H1 (cell line): ENCODE results near the gene LRPAP1. TPM values are rescaled to one million over a fixed set of nuclear protein-coding genes. Genes with fewer than 3 reads are reported as not detected.

Experiments
- CTCF ChIA-PET: fragments of 300-600 bp; sonication (Branson Sonifier 250); formaldehyde crosslinking; loops from one replicate; lab custom pipeline; 2021; ENCODE audit not compliant: partially characterized antibody; lab: Charles Lee
- POLR2A ChIA-PET: fragments of 300-600 bp; sonication (Branson Sonifier 250); formaldehyde crosslinking; loops from one replicate; lab custom pipeline; 2021; ENCODE audit warnings: inconsistent platforms; ENCODE audit not compliant: partially characterized antibody; lab: Charles Lee
- DNase-seq, 2 experiments: peaks; one replicate each; pipeline versions ENCODE4 v3.0.0 to v3.0.0-alpha.2; 2010 to 2022; ENCODE audit warnings: low spot score in 2 of 2, low read depth in 1 of 2, mixed read lengths in 1 of 2
- FAIRE-seq: peaks from 2 replicates; lab custom pipeline; 2011; peaks lifted over from hg19 to GRCh38; lab: Jason Lieb, UNC
- H2AFZ ChIP-seq: 2 replicates; pipeline ENCODE4 v1.8.1; 2012; ENCODE audit warnings: low read length, inconsistent platforms
- H2AK5ac ChIP-seq: 2 replicates; pipeline ENCODE4 v1.6.1; 2013; ENCODE audit warnings: low read depth, low read length
- H2BK120ac ChIP-seq: replicated peaks from 2 replicates; pipeline ENCODE3; 2013; ENCODE audit warnings: low read depth, low read length, inconsistent platforms
- H2BK12ac ChIP-seq: 2 replicates; pipeline ENCODE4 v1.6.1; 2013; ENCODE audit warnings: low read depth, low read length
- H2BK15ac ChIP-seq: 2 replicates; pipeline ENCODE4 v1.6.1; 2013; ENCODE audit warnings: low read length
- H2BK20ac ChIP-seq: 2 replicates; pipeline ENCODE4 v1.6.1; 2013; ENCODE audit warnings: low read length
- H2BK5ac ChIP-seq: 2 replicates; pipeline ENCODE4 v1.6.1; 2013; ENCODE audit warnings: low read depth, low read length
- H3K14ac ChIP-seq: 2 replicates; pipeline ENCODE4 v1.6.1; 2013; ENCODE audit warnings: inconsistent platforms; ENCODE audit not compliant: insufficient read length
- H3K18ac ChIP-seq: 2 replicates; pipeline ENCODE4 v1.6.1; 2013; ENCODE audit warnings: low read length; ENCODE audit errors: extremely low read depth
- H3K23ac ChIP-seq: 2 replicates; pipeline ENCODE4 v1.6.1; 2013; ENCODE audit warnings: inconsistent platforms; ENCODE audit not compliant: insufficient read length
- H3K23me2 ChIP-seq: 2 replicates; pipeline ENCODE4 v1.6.1; 2013; ENCODE audit warnings: low read depth, low read length
- H3K27ac ChIP-seq: 2 replicates; pipeline ENCODE4 v1.6.1; 2011; ENCODE audit warnings: low read depth, low read length, inconsistent platforms
- H3K27me3 ChIP-seq, 4 experiments: replicated peaks in 1 of 4; 1 replicate in 1 of 4; 2 replicates in 3 of 4; pipeline versions ENCODE4 v1.6.1 to v1.8.1; 2011 to 2013; ENCODE audit warnings: low read length in 3 of 4, mild to moderate bottlenecking in 3 of 4, inconsistent platforms in 2 of 4, mixed read lengths in 2 of 4, moderate library complexity in 1 of 4; ENCODE audit not compliant: control insufficient read depth in 3 of 4, insufficient read depth in 3 of 4; ENCODE audit errors: extremely low read depth in 1 of 4
- H3K36me3 ChIP-seq, 4 experiments: 2 replicates each; pipeline versions ENCODE4 v1.6.1 to v1.8.1; 2011 to 2013; ENCODE audit warnings: mild to moderate bottlenecking in 4 of 4, low read length in 3 of 4, moderate library complexity in 2 of 4, control low read depth in 1 of 4, inconsistent platforms in 1 of 4; ENCODE audit not compliant: insufficient read depth in 4 of 4, control insufficient read depth in 2 of 4
- H3K4ac ChIP-seq: replicated peaks from 2 replicates; pipeline ENCODE3; 2013; ENCODE audit warnings: low read length, low read depth, mixed read lengths, inconsistent platforms; ENCODE audit not compliant: insufficient read length
- H3K4me1 ChIP-seq, 4 experiments: replicated peaks in 1 of 4; 1 replicate in 1 of 4; 2 replicates in 3 of 4; pipeline versions ENCODE4 v1.6.1 to v1.8.1; 2011 to 2013; ENCODE audit warnings: low read length in 3 of 4, inconsistent platforms in 2 of 4, mixed read lengths in 1 of 4; ENCODE audit not compliant: insufficient read depth in 4 of 4, control insufficient read depth in 3 of 4
- H3K4me2 ChIP-seq, 2 experiments: 2 replicates each; pipeline versions ENCODE4 v1.6.1 to v1.8.1; 2011 to 2013; ENCODE audit warnings: low read depth in 2 of 2, low read length in 2 of 2, control low read depth in 1 of 2, inconsistent platforms in 1 of 2, mild to moderate bottlenecking in 1 of 2; ENCODE audit not compliant: insufficient read depth in 1 of 2
- H3K4me3 ChIP-seq, 4 experiments: fragments of 200-600, 300-600 bp in 1 of 4; sonication (generic), shearing (Covaris generic), sonication (Bioruptor Twin) in 1 of 4; 2 replicates each; pipeline versions ENCODE4 v1.5.1 to v1.8.1; 2011 to 2016; ENCODE audit warnings: low read length in 4 of 4, low read depth in 3 of 4, control low read depth in 2 of 4, inconsistent platforms in 2 of 4, mild to moderate bottlenecking in 2 of 4, mixed read lengths in 1 of 4, moderate library complexity in 1 of 4; ENCODE audit not compliant: insufficient read depth in 2 of 4; ENCODE audit errors: extremely low read depth in 1 of 4
- H3K56ac ChIP-seq: replicated peaks from 2 replicates; pipeline ENCODE3; 2013; ENCODE audit warnings: low read depth, mild to moderate bottlenecking, mixed read lengths, low read length, inconsistent platforms; ENCODE audit not compliant: insufficient read length
- H3K79me1 ChIP-seq: 2 replicates; pipeline ENCODE4 v1.6.1; 2013; ENCODE audit warnings: low read depth, low read length, control low read depth
- H3K79me2 ChIP-seq, 2 experiments: 2 replicates each; pipeline versions ENCODE4 v1.6.1 to v1.8.1; 2012 to 2013; ENCODE audit warnings: low read length in 2 of 2, mild to moderate bottlenecking in 2 of 2, inconsistent platforms in 1 of 2; ENCODE audit not compliant: insufficient read depth in 2 of 2, control insufficient read depth in 1 of 2
- H3K9ac ChIP-seq, 4 experiments: replicated peaks in 1 of 4; 1 replicate in 1 of 4; 2 replicates in 3 of 4; pipeline versions ENCODE4 v1.6.1 to v1.8.1; 2011 to 2013; ENCODE audit warnings: low read depth in 3 of 4, low read length in 3 of 4, control low read depth in 2 of 4, mild to moderate bottlenecking in 2 of 4, moderate library complexity in 2 of 4, inconsistent platforms in 1 of 4; ENCODE audit errors: extremely low read depth in 1 of 4
- H3K9me3 ChIP-seq, 2 experiments: 2 replicates each; pipeline versions ENCODE4 v1.6.1 to v1.8.1; 2012 to 2013; ENCODE audit warnings: mild to moderate bottlenecking in 2 of 2, moderate library complexity in 2 of 2, control low read depth in 1 of 2, inconsistent platforms in 1 of 2, low read depth in 1 of 2, low read length in 1 of 2, mixed read lengths in 1 of 2; ENCODE audit not compliant: insufficient read depth in 2 of 2
- H4K20me1 ChIP-seq, 2 experiments: replicated peaks in 1 of 2; 2 replicates each; pipeline versions ENCODE3 to v1.8.1; 2011 to 2013; ENCODE audit warnings: inconsistent platforms in 2 of 2, low read length in 2 of 2, mild to moderate bottlenecking in 1 of 2; ENCODE audit not compliant: insufficient read depth in 2 of 2, control insufficient read depth in 1 of 2
- H4K5ac ChIP-seq: 2 replicates; pipeline ENCODE4 v1.6.1; 2013; ENCODE audit warnings: low read length, low read depth, mixed read lengths, inconsistent platforms; ENCODE audit not compliant: insufficient read length
- H4K8ac ChIP-seq: 2 replicates; pipeline ENCODE4 v1.8.0; 2013; ENCODE audit warnings: mild to moderate bottlenecking, moderate library complexity, low read length, inconsistent platforms; ENCODE audit not compliant: insufficient read depth; ENCODE audit errors: extremely low read depth
- H4K91ac ChIP-seq: replicated peaks from 2 replicates; pipeline ENCODE3; 2013; ENCODE audit warnings: low read length, mixed read lengths, inconsistent platforms; ENCODE audit not compliant: insufficient read length
- BCL11A ChIP-seq, 2 experiments: IDR thresholded peaks; one replicate each; pipeline ENCODE4 v1.6.1; 2011; ENCODE audit warnings: low read depth in 2 of 2, low read length in 2 of 2, mild to moderate bottlenecking in 2 of 2
- CTBP2 ChIP-seq: IDR thresholded peaks from 2 replicates; pipeline ENCODE4 v1.7.0; 2011; ENCODE audit warnings: borderline replicate concordance, mild to moderate bottlenecking, moderate library complexity, mixed read lengths, low read length; ENCODE audit not compliant: insufficient read depth, insufficient read length
- EP300 ChIP-seq, 2 experiments: IDR thresholded peaks; 1 replicate in 1 of 2; 2 replicates in 1 of 2; pipeline ENCODE4 v1.6.1; 2011 to 2012; ENCODE audit warnings: low read depth in 2 of 2, low read length in 2 of 2, mild to moderate bottlenecking in 2 of 2, borderline replicate concordance in 1 of 2, inconsistent platforms in 1 of 2, moderate library complexity in 1 of 2
- FOSL1 ChIP-seq: IDR thresholded peaks from 2 replicates; pipeline ENCODE4 v1.6.1; 2011; ENCODE audit warnings: mild to moderate bottlenecking, low read depth, low read length, moderate library complexity; ENCODE audit not compliant: insufficient read depth
- HDAC2 ChIP-seq, 2 experiments: fragments of 300-600 bp in 1 of 2; sonication (generic) in 1 of 2; IDR thresholded peaks; 2 replicates each; pipeline ENCODE4 v1.6.1; 2011 to 2012; ENCODE audit warnings: low read depth in 2 of 2, low read length in 2 of 2, mild to moderate bottlenecking in 2 of 2, moderate library complexity in 2 of 2, borderline replicate concordance in 1 of 2, inconsistent platforms in 1 of 2
- NANOG ChIP-seq: IDR thresholded peaks from 2 replicates; pipeline ENCODE4 v1.6.1; 2011; ENCODE audit warnings: low read length, low read depth, mild to moderate bottlenecking, inconsistent platforms; ENCODE audit not compliant: insufficient read depth, poor library complexity, severe bottlenecking
- NRF1 ChIP-seq: IDR thresholded peaks from 2 replicates; pipeline ENCODE4 v1.6.1; 2011; ENCODE audit warnings: mild to moderate bottlenecking, low read depth, low read length, improper control_type of control experiment
- RFX5 ChIP-seq: IDR thresholded peaks from 2 replicates; pipeline ENCODE4 v1.6.1; 2011; ENCODE audit warnings: low read depth, low read length, improper control_type of control experiment, borderline replicate concordance
- SP1 ChIP-seq: IDR thresholded peaks from 2 replicates; pipeline ENCODE4 v1.6.1; 2011; ENCODE audit warnings: low read depth, low read length
- TAF1 ChIP-seq: IDR thresholded peaks from 2 replicates; pipeline ENCODE4 v1.6.1; 2011; ENCODE audit warnings: mild to moderate bottlenecking, low read depth, low read length
- TEAD4 ChIP-seq: IDR thresholded peaks from 2 replicates; pipeline ENCODE4 v1.6.1; 2012; ENCODE audit warnings: low read depth, low read length, inconsistent platforms, mixed read lengths
- WGBS, 2 experiments: shearing (Covaris generic) in 1 of 2; methylation state at CpG; one replicate each; pipeline versions ENCODE4 v1.1.6 to v1.1.7; 2013 to 2015; ENCODE audit warnings: low lambda C conversion rate in 2 of 2, mixed read lengths in 2 of 2, inconsistent platforms in 1 of 2, low coverage in 1 of 2, missing lambda C conversion rate in 1 of 2; ENCODE audit not compliant: insufficient replicate concordance in 2 of 2, insufficient coverage in 1 of 2, insufficient read length in 1 of 2; ENCODE audit errors: extremely low coverage in 1 of 2, missing lambda C conversion rate in 1 of 2; 5-methylcytosine and 5-hydroxymethylcytosine counted together
- polyA plus RNA-seq, 7 experiments: library from polyadenylated mRNA; depleted of rRNA in 3 of 7; stranded (reverse) in 5 of 7; unstranded in 2 of 7; fragments of >200 nt in 5 of 7; fragments of 200-250 nt in 2 of 7; gene quantifications; 1 replicate in 5 of 7; 2 replicates in 1 of 7; 4 replicates in 1 of 7; pipeline versions ENCODE4 v1.2.1 to v1.2.3, GENCODE V29; 2011 to 2013; ENCODE audit warnings: missing spikeins in 2 of 7, mixed read lengths in 2 of 7
- total RNA-seq: library from RNA; stranded (reverse); fragmentation: NEBNext Ultra II Directional; extraction: Animal tissue kit (Norgen Biotek cat#: 25700); gene quantifications from 2 replicates; pipeline ENCODE4 v1.2.1, GENCODE V29; 2021

LRPAP1 gene
- total and polyA plus RNA-seq, 2 of the 8 experiments (the other 6 are each of a cell fraction or from before 2014, with no cell fraction given): 31.1 to 101 TPM

DNA sequence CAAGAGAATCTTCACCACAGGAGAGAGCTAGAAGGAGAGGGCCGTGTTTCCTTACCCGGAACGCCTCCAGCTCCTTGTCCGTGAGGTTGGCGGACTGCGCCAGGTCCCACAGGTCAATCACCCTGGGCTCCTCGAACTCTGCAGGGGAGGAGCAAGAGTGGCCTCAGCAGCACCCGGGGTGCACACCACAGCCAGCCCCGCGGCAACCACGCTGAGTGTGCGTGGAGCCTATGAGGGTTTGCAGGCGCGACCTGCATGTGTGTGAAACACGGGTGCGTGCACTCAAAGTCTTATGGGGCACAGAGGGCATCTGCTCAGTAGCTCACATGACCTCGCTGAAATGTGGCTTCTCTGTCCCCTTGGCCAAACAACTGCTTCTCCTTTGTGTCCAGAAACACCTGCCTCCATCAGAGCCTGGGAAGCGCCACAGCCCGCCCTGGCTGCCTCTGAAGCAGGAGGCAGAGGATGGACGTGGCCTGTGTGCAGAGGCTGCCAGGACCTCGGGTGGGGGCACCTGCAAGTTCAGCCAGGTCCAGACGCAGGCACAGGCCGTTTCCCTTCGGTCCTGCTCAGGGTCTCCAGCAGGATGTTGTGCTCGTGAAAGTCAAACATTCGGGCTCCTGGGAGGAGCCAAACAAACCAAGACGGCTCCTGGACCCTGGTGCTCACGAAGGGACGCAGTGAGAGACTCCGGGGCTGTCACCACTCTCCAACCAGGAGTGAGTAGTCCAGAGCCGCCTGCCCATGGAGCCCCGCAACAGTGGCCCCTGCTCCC lies 16.0 kb downstream of the LRPAP1 start:
- Histone ChIP-seq H4K8ac (peak overlapping the region; percentile 77; the same call in 1 of the 2 replicates), H3K9ac (no peak overlapping the region), H3K4me2 (no peak overlapping the region), H4K91ac (no peak overlapping the region), H3K14ac (no peak overlapping the region), H2BK15ac (no peak overlapping the region), H3K4me3 (no peak overlapping the region), H3K36me3 (peaks cover 15 to 76% (median 47%) of the 10 kb centered on the region in 4 experiments; a peak in 7 of 8 replicates), H2AK5ac (no peak overlapping the region), H3K18ac (no peak overlapping the region), H3K56ac (no peak overlapping the region), H2BK20ac (no peak overlapping the region), H3K4me1 (0 out of 7 replicates have a peak, but pooled peaks cover 0 to 2% (median under 1%) of the 10 kb centered on the region in 4 experiments), H2BK12ac (no peak overlapping the region), H3K27ac (no peak overlapping the region), H3K79me1 (no peaks in the 10 kb centered on the region), H4K5ac (no peak overlapping the region), H3K23me2 (no peaks in the 10 kb centered on the region), H2BK5ac (no peak overlapping the region), H3K9me3 (no peaks in the 10 kb centered on the region), H2BK120ac (no peak overlapping the region), H2AFZ (no peak overlapping the region), H4K20me1 (peaks cover 5 to 31% of the 10 kb centered on the region in 2 experiments), H3K27me3 (no peaks in the 10 kb centered on the region), H3K4ac (no peak overlapping the region), H3K23ac (no peak overlapping the region), H3K79me2 (no peaks in the 10 kb centered on the region)
- POLR2A ChIA-PET: interaction anchor here (1.1 to 4.2 kb wide), 2 partner anchors 11 to 15 kb away, joined by 4 to 15 read pairs; no protein-coding TSS in a partner anchor
- FAIRE-seq (no peak), DNase-seq (no peak)
- WGBS, 2 experiments: 91% methylated on average over 31 of the region's 32 CpGs; no CpG with 5 or more reads in 1 of the 2 experiments
- CTCF ChIA-PET: interaction anchor here (0.7 to 5.8 kb wide), 13 partner anchors 11 to 365 kb away, joined by 3 to 72 read pairs (median 3); no protein-coding TSS in a partner anchor
- TF ChIP-seq RFX5 (no peak), TAF1 (no peak), SP1 (no peak), FOSL1 (no peak), BCL11A (IDR thresholded peaks at IDR 0.05; ENCODE audit: low read depth in 2 of 2, low read length in 2 of 2) (no peak), NANOG (no peak), CTBP2 (no peak), EP300 (IDR thresholded peaks at IDR 0.05; ENCODE audit: borderline replicate concordance in 1 of 2, low read depth in 2 of 2, low read length in 2 of 2) (no peak), HDAC2 (IDR thresholded peaks at IDR 0.05; ENCODE audit: borderline replicate concordance in 1 of 2, low read depth in 2 of 2, low read length in 2 of 2) (no peak), TEAD4 (no peak), NRF1 (no peak)
